IPS-15b (cell line): Measurements from ENCODE around the gene MROH9.
"Not testable (repeated sequence)": the region's sequence is repeated elsewhere in the genome, so short reads cannot be mapped to it uniquely, and the experiment has no call there.

Experiments used
- H3K27me3 ChIP-seq: one replicate; pipeline ENCODE4 v1.6.1; 2013; ENCODE audit warnings: low read length; ENCODE audit not compliant: control insufficient read depth, insufficient read depth
- H3K36me3 ChIP-seq: one replicate; pipeline ENCODE4 v1.6.1; 2013; ENCODE audit warnings: low read length; ENCODE audit not compliant: control insufficient read depth, insufficient read depth
- H3K4me1 ChIP-seq: one replicate; pipeline ENCODE4 v1.6.1; 2013; ENCODE audit warnings: mild to moderate bottlenecking, low read length; ENCODE audit not compliant: control insufficient read depth, insufficient read depth
- H3K4me3 ChIP-seq: one replicate; pipeline ENCODE4 v1.5.1; 2013; ENCODE audit warnings: low read depth, low read length
- H3K9ac ChIP-seq: one replicate; pipeline ENCODE4 v1.6.1; 2013; ENCODE audit warnings: low read depth, mild to moderate bottlenecking, low read length
- H3K9me3 ChIP-seq: one replicate; pipeline ENCODE4 v1.6.1; 2013; ENCODE audit warnings: mild to moderate bottlenecking, low read length; ENCODE audit not compliant: control insufficient read depth, insufficient read depth

MROH9 gene

GRCh38 chr1:170927955-170928840, 7.1 kb upstream of the MROH9 start:
- H3K4me3 ChIP-seq: no peak overlapping the region

GRCh38 chr1:170929412-170929834, 5.9 kb upstream of the MROH9 start:
- H3K27me3 ChIP-seq: no peaks in the 10 kb centered on the region
- H3K9ac ChIP-seq: no peak overlapping the region
- no peaks in the 10 kb centered on the region for H3K4me1 ChIP-seq
- no peaks in the 10 kb centered on the region for H3K36me3 ChIP-seq
- H3K4me3 ChIP-seq: no peak overlapping the region
- H3K9me3 ChIP-seq: no peaks in the 10 kb centered on the region

More at GRCh38 chr1:170927955-170928840, 7.1 kb upstream of the MROH9 start:
- Histone ChIP-seq H3K4me1 (no peaks in the 10 kb centered on the region), H3K9ac (no peak overlapping the region), H3K36me3 (no peaks in the 10 kb centered on the region), H3K9me3 (no peaks in the 10 kb centered on the region), H3K27me3 (no peaks in the 10 kb centered on the region)

DNA sequence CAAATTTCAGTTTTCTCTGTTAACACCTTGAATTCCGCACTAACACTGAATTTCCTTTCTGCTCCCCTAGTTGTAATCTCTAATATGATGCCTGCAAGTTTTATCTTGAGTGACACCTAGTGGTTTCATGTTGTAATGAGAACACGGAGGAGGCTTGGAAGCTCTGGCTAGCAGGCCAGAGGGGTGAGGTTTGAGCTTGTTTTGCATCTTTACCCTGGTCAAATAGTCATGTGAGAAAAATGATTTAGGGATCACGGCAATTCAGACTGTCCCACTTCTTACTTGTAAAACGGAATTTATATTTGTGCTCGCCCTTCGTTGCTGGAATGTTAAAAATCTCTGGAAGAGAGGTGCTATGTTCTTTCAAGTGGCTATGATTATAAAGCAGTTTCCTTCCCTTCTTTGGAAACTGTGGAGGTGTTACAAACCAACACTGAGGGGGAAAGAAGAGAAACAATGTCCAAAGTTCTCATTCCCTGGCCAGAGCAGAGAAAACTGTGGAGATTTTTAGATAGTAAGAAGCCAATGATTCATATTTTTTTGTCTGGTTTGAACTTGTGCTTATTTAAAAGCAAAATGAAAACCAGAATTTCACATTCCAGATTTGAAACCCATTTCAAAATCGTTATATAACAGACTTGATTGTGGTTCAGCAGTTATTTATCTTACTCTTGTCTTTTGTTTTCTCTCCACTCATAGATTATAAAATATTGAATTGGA, 5.3 kb upstream of the MROH9 start:
- no peaks in the 10 kb centered on the region for H3K9me3 ChIP-seq
- no peaks in the 10 kb centered on the region for H3K27me3 ChIP-seq
- H3K4me1 ChIP-seq: no peaks in the 10 kb centered on the region
- H3K36me3 ChIP-seq: no peaks in the 10 kb centered on the region
- H3K4me3 ChIP-seq: no peak overlapping the region
- H3K9ac ChIP-seq: no peak overlapping the region

DNA sequence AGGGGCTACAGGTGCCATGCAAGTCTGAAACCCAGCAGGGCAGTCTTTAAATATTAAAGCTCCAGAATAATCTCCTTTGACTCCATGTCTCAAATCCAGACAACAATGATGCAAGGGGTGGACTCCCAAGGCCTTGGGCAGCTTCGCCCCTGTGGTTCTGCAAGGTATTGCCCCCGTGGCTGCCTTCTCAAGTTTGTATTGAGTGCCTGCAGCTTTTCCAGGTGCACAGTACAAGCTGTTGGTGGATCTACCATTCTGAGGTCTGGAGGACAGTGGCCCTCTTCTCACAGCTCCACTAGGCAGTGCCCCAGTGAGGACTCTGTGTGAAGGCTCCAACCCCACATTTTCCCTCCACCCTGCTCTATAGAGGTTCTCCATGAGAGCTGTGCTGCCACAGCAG, 3.7 kb upstream of the MROH9 start:
- no peaks in the 10 kb centered on the region for H3K36me3 ChIP-seq
- H3K9me3 ChIP-seq: no peaks in the 10 kb centered on the region
- H3K4me1 ChIP-seq: no peaks in the 10 kb centered on the region
- H3K27me3 ChIP-seq: no peaks in the 10 kb centered on the region
- no peak overlapping the region for H3K9ac ChIP-seq
- no peak overlapping the region for H3K4me3 ChIP-seq

GRCh38 chr1:170932236-170932635, 3.1 kb upstream of the MROH9 start:
- Histone ChIP-seq H3K27me3 (no peaks in the 10 kb centered on the region), H3K4me1 (no peaks in the 10 kb centered on the region), H3K36me3 (no peaks in the 10 kb centered on the region), H3K9ac (no peak overlapping the region), H3K4me3 (no peak overlapping the region), H3K9me3 (no peaks in the 10 kb centered on the region)

- no peaks in the 10 kb centered on the region for H3K4me1 ChIP-seq
- no peak overlapping the region for H3K4me3 ChIP-seq
- no peaks in the 10 kb centered on the region for H3K9me3 ChIP-seq
- H3K36me3 ChIP-seq: no peaks in the 10 kb centered on the region
- H3K9ac ChIP-seq: no peak overlapping the region
- H3K27me3 ChIP-seq: no peaks in the 10 kb centered on the region
These were observed 2.9 kb downstream of the MROH9 start for GRCh38 chr1:170938281-170938680.

- Histone ChIP-seq H3K36me3 (no peaks in the 10 kb centered on the region), H3K9ac (no peak overlapping the region), H3K4me3 (no peak overlapping the region), H3K9me3 (no peaks in the 10 kb centered on the region), H3K27me3 (no peaks in the 10 kb centered on the region), H3K4me1 (no peaks in the 10 kb centered on the region)
These were observed 4.1 kb downstream of the MROH9 start for GRCh38 chr1:170939476-170939875.

DNA sequence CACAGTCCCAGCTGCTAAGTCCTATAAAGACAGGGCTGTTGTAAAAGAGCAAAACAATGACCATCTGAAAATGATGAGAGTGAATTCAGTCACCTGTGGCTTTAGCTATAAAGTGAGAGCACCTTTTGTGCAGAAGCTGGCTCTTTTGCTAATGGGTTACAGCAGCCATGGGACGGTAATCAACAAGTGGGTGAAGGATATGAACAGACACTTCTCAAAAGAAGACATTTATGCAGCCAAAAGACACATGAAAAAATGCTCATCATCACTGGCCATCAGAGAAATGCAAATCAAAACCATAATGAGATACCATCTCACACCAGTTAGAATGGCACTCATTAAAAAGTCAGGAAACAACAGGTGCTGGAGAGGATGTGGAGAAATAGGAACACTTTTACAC, 16.4 kb downstream of the MROH9 start:
- H3K27me3 ChIP-seq, H3K36me3 ChIP-seq, H3K9ac ChIP-seq, H3K9me3 ChIP-seq, H3K4me3 ChIP-seq, H3K4me1 ChIP-seq: not testable (repeated sequence)

DNA sequence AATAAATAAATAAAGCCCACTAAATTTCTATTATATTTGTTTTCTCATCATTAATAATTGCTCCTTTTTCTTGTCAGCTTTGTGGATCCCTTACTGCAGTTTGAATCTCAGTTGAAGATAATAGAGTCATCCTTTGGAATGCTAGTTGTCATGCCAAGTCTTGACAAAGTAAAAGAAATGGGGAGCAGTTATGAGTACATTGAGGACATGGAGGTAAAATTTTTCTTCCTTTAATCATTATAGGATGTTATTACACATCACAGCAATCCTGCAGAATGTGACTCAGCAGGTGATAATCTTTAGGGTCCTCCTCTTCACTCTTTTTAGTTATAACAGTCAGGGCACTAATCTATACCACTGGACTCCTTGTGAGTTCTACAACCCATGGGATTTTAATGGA, 24.1 kb downstream of the MROH9 start:
- Histone ChIP-seq H3K9ac (no peak overlapping the region), H3K36me3 (no peaks in the 10 kb centered on the region), H3K4me3 (no peak overlapping the region), H3K9me3 (no peaks in the 10 kb centered on the region), H3K4me1 (no peaks in the 10 kb centered on the region), H3K27me3 (no peaks in the 10 kb centered on the region)

DNA sequence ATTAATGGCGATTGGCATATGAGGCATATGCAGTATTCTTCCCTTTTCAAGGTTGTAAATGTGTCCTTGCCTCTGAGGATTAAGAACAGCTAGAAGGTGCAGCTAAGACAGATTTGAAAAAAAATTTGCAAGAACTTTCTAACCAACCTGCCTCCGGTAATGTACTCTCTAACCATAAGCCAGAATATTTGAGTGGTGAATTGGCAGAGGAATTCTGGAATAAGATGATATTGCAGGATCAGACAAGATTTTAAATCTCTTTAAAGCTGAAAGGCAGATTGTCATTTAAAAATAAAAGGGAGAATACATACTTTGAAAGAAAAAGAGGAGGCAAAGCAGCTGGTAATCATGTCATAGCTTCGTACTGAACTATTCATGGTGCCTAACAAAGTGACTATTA, 29.2 kb downstream of the MROH9 start:
- H3K9me3 ChIP-seq: no peaks in the 10 kb centered on the region
- H3K27me3 ChIP-seq: no peaks in the 10 kb centered on the region
- H3K4me3 ChIP-seq: no peak overlapping the region
- H3K36me3 ChIP-seq: no peaks in the 10 kb centered on the region
- no peaks in the 10 kb centered on the region for H3K4me1 ChIP-seq
- H3K9ac ChIP-seq: no peak overlapping the region

GRCh38 chr1:170967042-170967910, 31.9 kb downstream of the MROH9 start:
- Histone ChIP-seq H3K9ac (no peak overlapping the region), H3K9me3 (no peaks in the 10 kb centered on the region), H3K36me3 (no peaks in the 10 kb centered on the region), H3K4me1 (no peaks in the 10 kb centered on the region), H3K4me3 (no peak overlapping the region), H3K27me3 (no peaks in the 10 kb centered on the region)
